Measurements from ENCODE around the gene TEX14.
"Not testable (repeated sequence)": the region's sequence is repeated elsewhere in the genome, so short reads cannot be mapped to it uniquely, and the experiment has no call there.

Gene TEX14

GRCh38 chr17:58595194-58595792 lies 96.6 kb downstream of the TEX14 start:
- DNase-seq: no peak

- no peak for DNase-seq
Measured at GRCh38 chr17:58593123-58593522, 98.7 kb downstream of the TEX14 start.

- DNase-seq: no peak
Measured at GRCh38 chr17:58591455-58591854, 100.4 kb downstream of the TEX14 start.

- DNase-seq: no peak
Measured at GRCh38 chr17:58590377-58590776, 101.5 kb downstream of the TEX14 start.

GRCh38 chr17:58587713-58588117 lies 104.1 kb downstream of the TEX14 start:
- DNase-seq: peak; percentile 54

GRCh38 chr17:58586009-58586644 lies 105.7 kb downstream of the TEX14 start:
- DNase-seq: no peak

GRCh38 chr17:58585554-58585953 lies 106.3 kb downstream of the TEX14 start:
- DNase-seq: no peak

- DNase-seq: no peak
Measured at GRCh38 chr17:58583486-58583885, 108.4 kb downstream of the TEX14 start.

GRCh38 chr17:58582718-58583117 lies 109.1 kb downstream of the TEX14 start:
- not testable (repeated sequence) for DNase-seq

GRCh38 chr17:58580671-58581070 lies 111.2 kb downstream of the TEX14 start:
- no peak for DNase-seq

- peak; percentile 45 for DNase-seq
Measured at GRCh38 chr17:58577696-58578095, 114.1 kb downstream of the TEX14 start.

- no peak for DNase-seq
Measured at GRCh38 chr17:58576679-58577367, 115.0 kb downstream of the TEX14 start.

- DNase-seq: no peak
Measured at GRCh38 chr17:58575511-58575910, 116.3 kb downstream of the TEX14 start.

- no peak for DNase-seq
Measured at GRCh38 chr17:58574025-58574424, 117.8 kb downstream of the TEX14 start.

GRCh38 chr17:58572846-58573245 lies 119.0 kb downstream of the TEX14 start:
- DNase-seq: no peak

- DNase-seq: no peak
Measured at GRCh38 chr17:58570758-58571157, 121.1 kb downstream of the TEX14 start.

GRCh38 chr17:58569196-58569595 lies 122.6 kb downstream of the TEX14 start:
- no peak for DNase-seq

- DNase-seq: no peak
Measured at GRCh38 chr17:58568044-58568799, 123.6 kb downstream of the TEX14 start.

GRCh38 chr17:58565389-58566311 lies 126.2 kb downstream of the TEX14 start:
- no peak for DNase-seq

- no peak for DNase-seq
Measured at GRCh38 chr17:58564971-58565370, 126.9 kb downstream of the TEX14 start.

GRCh38 chr17:58564243-58564642 lies 127.6 kb downstream of the TEX14 start:
- DNase-seq: no peak

GRCh38 chr17:58560511-58560910 lies 131.3 kb downstream of the TEX14 start:
- DNase-seq: no peak

Data from stimulated activated CD4-positive, alpha-beta T cell treated with anti-CD3 and anti-CD28 coated beads, Interleukin-4, amount 100 ng/mL, for 24 hours (primary cell).